Measurements from ENCODE around the gene SLCO4A1.

SLCO4A1 gene

DNA sequence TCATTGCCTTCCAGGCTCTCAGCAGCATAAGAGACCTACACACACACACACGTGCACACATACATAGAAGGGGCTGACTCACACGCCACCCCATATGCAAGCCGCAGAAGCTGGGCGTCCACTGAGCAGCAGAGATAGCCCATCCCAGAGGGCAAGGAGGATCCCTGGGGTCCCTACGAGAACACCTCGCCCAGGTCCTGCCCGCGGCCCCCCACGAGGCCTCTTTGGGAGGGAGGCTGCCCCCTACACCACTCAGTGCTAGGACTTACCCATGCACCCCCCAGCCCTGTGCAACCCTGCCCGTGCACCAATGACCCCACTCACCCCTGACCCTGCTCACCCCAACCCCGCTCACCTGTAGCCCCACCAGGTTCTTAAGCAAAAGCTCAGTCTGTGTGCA lies 45.8 kb downstream of the SLCO4A1 start:
- DNase-seq: no peak

DNA sequence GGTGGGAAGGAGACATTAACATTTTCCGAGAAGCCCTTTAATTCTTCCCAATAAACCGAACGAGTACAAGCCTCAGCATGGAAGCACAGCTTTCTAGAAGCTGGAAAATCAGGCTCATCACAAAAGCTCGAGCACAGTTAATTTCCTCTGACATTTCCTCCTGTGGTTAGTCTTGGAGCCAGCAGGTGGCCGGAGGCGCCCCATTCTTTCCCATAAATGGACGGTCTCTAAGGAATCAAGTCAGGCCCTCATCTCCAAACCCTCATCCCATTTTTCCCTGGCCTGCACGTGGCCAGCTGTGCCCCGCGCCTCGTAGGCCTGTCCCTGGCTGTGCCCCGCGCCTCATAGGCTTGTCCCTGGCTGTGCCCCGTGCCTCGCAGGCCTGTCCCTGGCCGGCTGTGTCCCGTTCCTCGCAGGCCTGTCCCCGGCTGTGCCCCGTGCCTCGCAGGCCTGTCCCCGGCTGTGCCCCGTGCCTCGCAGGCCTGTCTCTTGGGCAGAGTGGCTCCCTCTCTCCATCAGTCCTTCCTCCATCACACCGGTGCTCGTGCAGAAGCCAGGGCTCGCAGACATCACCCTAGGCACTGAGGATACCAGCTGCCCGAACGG lies 46.7 kb downstream of the SLCO4A1 start:
- DNase-seq: no peak

DNA sequence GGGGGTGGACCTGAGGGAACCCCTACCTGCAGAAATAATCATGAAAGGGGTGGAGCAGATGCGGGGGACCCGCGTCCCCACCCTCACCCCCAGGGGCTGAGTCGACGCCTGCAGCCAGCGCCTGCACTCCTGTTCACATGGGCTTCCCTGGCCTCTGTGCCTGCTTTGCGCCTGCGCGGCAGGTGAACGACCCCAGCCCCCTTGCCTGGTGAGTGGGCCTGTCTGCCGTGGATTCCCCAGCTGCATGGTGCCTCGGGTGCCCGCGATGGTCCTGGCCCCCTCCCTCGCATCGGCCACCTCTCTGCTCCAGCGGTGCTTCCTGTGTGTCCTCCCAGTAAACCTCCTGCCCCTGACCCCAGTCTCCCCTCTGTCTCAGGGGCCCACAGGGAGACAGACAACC lies 47.6 kb downstream of the SLCO4A1 start:
- no peak for DNase-seq

DNA sequence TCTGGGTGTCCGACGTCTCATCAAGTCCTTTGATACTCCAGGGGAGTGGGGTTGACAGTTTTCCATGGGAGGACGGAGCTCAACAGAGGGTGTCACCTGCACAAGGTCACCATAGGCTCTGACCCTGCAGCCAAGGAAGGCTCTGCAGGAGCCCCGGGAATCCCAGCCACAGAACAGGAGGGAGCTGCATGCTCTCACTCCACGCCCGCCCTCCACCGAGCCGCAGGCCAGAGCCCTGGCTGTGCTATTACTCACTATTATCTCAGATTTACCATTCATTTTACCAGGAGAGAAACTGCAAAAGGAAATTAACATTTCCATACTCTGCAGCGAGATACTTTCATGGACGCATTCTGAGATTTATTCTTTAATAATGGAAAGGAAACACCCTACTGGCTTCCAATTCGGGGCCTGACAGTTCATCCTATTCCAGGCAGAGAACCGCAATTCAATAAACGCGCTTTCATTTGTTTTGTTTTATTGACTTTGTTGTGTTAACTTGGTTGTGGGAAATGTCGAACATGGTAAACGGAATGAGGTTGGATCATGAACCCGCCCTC lies 48.0 kb downstream of the SLCO4A1 start:
- DNase-seq: no peak

DNA sequence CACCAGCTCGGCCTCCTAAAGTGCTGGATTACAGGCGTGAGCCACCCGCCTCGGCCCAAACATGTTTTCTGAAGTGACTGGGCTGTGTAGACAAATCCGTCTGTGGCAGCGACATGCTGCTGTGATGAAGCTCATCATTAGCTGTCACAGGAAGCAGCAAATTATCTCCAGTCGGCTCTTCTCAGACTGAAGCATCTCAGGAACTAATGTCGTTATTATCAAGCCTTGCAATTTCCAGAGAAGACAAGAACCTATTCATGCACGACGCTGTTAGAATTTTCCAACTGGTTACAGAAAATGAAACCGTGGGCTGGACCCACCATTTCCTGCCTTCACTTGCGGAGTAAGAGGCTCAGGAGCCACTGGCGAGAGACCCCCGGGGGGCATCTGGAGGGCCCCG lies 49.2 kb downstream of the SLCO4A1 start:
- no peak for DNase-seq

DNA sequence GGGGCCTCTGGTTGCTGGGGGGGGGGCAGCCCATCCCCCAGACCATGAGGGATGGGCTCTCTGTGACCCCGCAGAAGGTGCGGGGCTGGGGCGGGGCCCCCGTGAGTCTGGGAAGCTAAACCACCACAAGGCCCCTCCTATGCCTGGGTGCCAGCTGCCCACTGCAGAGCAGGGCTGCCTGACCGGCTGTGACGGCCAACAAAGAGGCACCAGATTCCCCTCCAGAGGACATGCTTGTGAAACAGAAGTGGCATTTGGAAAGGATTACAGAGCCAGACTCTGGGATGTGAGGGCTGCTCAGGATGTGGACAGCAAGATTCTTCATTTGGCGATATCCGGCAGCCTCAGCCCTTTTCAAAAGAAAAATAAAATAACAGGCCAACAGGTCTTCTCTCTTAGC lies 49.9 kb downstream of the SLCO4A1 start:
- no peak for DNase-seq

DNA sequence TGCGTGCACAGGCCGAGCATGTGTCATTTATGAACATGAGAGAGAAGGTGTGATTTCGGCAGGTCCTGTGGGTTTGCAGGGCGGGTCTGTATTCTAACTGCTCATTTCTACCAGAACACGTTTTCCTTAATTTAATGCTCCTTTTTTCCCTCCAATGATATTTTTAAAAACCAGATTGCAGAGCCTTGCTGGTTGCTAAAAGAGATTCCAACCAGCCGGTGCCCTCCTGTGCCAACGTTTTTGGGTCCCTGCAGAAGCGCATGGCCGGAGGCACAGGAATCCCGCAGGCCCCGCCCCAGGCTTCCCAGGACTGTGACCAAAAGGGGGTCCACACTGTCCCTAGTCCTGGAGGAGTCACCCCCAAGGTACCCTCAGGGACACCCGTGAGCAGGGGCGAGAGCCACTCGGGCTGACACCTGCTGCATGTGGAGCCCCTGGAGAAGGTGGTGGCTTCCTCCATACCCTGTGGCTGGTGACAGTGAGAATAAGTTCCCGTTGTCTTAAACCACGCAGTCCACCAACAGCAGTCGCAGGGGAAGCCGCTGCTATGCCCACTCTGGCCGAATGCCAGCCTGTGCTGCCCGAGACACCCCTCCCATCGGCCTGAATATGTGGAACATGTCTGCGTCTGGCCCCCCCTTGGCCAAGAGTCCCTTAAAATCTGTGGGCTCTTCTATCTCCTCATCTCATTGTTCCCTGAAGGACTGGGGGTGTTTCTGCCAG lies 50.7 kb downstream of the SLCO4A1 start:
- DNase-seq: no peak

DNA sequence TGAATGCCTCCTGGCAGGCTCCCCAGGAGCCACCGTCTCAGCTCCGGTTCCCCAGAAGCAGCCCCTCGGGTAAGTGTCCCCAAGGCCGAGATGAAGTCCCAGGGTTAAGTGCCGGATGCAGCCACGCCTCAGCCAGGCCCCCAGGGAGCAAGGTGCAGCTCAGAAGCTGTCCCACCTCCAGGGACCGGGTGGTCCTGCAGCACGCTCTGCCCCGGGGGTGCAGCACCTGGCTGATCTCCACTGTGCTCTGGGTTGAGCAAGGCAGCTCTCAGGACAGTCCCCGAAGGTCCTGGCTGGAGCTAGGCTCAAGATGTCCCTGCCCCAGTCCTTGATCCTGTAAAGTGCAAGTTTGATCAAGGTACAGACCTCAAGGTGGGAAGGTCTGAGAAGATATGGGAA lies 51.2 kb downstream of the SLCO4A1 start:
- no peak for DNase-seq

DNA sequence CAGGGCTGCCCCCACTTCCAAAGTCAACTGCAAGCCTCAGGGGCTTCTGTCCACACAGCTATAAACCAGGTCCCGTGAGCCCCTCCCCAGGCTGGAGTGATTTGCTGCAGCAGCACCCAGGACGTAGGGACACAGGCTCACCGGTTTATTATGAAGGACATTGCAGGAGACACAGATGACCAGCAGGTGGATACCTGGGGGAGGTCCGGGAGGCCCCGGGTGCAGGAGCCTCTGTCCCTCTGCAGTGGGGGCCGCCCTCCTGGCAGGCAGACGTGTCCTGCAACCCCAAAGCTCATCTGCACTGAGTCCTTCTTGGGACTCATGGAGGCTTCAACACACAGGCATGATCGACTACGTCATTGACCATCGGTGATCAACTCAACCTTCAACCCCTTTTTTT lies 51.8 kb downstream of the SLCO4A1 start:
- no peak for DNase-seq

DNA sequence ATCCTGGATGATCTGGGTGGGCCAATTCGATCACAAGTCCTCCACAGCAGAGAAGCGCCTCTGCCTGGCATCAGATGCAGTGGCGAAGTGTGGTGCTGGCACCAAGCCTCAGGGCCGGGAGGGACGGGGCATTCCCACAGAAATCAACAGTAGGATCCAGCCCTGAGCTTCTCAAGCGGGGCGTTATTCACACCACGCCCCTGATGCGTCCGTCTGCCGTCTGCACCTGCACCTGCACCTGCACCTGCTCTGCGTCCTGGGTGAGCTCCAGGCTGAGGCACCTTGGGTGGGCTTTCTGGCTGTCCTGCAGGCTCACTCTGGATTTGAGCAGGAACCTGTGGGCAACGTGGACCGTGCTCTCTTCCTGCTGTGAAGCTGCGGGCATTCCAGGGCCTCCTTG lies 52.6 kb downstream of the SLCO4A1 start:
- DNase-seq: no peak

DNA sequence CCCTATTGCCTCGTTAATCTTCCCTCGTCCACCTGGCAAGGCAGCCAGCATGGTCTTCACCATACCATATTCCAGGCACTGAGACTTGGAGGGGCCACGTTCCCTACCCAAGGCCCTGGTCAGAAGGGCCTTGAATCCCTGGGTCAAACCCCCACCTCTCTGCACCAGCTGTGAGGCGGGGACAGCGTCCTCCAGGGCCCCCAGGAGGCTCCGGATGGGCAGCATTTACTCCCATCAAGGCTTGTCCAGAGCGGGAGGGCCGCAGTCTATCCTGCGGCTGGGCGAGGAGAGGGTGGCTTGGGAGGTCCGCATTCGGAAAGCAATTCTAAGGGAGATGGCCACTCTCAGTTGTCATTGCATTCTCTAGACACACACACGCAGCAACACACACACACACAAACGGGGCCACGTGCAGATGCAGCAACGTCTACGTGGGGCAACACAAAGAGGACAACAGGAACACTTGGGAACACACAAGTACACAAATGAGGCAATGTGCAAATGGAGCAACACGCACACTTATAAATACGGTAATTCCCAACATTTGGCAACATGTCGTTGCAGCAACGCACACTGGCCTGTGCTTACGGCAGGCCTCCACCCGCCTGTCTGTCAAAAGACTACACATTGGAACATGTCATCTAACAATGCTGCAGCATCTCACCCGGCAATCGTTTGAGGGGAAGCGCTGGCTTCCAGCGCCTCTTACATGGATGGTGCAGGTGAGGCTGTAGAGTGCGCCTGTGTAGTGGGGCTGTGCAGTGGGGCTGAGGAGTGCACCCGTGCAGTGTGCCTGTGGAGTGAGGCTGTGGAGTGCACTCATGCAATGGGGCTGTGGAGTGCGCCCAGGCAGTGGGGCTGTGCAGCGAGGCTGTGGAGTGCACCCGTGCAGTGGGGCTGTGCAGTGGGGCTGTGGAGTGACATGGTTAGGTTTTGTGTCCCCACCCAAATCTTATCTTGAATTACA lies 53.4 kb downstream of the SLCO4A1 start:
- DNase-seq: no peak

DNA sequence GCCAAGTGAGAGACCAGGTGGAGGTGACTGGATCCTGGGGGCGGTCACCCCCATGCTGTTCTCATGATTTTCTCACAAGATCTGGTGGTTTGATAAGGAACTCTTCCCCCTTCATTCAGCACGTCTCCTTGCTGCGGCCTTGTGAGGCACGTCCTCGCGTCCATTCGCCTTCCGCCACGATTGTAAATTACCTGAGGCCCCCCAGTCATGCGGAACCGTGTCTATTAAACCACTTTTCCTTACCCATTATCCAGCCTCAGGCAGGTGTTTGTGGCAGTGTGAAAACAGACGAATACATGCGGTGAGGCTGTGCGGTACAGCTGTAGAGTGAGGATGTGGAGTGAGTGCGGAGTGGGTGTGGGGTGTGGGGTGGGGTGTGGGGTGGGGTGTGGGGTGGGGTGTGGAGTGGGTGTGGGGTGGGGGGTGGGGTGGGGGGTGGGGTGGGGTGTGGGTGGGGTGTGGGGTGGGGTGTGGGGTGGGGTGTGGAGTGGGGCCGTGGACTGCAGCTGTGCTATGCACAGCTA lies 54.2 kb downstream of the SLCO4A1 start:
- no peak for DNase-seq

DNA sequence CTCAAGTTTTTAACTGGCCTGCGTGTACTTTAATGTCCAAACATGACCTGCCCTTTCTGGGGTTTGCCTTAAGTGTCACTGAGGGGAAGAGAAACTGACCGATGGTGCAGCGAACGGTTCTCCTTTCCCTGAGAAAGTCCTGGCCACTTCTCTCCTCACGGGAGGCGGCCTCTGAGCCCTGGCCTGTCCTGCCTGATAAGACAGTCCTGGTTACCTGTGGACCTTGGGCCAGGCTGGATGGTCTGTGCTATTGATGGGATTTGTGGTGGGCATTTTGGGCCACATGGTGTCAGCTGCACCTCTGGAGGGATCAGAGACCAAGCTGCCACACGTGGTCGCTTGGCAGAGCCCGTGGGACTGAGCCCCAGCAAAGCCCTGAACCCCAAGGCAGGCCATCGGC lies 54.7 kb downstream of the SLCO4A1 start:
- no peak for DNase-seq

DNA sequence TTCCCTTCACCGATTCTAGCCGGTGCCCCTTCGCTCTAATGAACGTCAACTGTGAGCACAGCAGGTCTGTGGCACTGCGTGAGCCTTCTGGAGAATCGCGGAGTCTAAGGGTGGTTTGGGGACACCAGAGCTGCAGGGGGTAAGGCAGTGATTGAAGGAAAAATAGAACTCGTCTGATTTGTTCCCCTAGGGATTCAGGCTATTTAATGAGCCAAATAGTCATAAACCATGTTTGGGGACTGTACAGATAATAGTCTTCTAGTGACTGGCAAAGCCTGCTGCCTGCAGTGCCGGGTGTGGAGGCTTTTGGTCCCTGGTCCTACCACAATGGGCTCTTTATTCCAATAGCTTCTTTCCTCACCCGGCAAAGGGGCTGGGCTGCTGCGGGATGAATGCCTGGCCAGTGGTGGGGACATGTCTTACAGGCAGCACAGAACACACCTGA lies 55.2 kb downstream of the SLCO4A1 start:
- DNase-seq: no peak

DNA sequence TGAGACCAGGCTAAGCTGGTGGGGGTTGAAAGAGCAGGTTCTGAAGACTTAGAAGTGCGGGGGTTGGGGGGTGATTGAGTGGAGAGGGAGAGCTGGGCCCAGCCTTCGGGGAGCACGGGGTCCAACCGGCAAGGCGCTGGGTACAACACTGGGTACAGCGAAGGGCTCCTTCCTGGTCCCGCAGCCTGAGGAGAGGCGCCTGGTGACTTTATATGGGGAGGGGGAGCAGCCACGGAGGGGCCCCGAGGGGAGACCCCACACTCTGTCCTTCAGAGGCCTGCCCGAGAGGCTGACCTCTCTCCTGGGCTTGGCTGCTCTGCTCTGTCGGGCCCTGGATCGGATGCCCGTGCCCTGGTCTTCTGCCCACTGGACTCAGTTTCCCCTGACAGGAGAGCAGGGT lies 55.9 kb downstream of the SLCO4A1 start:
- DNase-seq: no peak

DNA sequence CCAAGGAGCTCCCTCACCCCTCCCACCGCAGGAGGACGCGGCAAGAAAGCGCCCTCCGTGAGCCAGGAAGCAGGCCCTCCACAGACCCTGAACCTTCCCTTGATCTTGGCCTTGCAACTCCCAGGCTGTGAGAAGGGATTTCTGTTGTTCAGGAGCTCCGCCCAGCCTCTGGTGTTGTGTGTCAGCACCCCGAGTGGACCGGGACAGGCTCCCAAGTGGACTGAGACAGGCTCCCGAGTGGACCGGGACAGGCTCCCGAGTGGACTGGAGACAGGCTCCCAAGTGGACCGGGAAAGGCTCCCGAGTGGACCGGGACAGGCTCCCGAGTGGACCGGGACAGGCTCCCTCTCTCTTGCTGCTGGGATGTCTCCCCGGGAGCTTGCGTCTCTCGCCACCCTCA lies 57.0 kb downstream of the SLCO4A1 start:
- DNase-seq: no peak

DNA sequence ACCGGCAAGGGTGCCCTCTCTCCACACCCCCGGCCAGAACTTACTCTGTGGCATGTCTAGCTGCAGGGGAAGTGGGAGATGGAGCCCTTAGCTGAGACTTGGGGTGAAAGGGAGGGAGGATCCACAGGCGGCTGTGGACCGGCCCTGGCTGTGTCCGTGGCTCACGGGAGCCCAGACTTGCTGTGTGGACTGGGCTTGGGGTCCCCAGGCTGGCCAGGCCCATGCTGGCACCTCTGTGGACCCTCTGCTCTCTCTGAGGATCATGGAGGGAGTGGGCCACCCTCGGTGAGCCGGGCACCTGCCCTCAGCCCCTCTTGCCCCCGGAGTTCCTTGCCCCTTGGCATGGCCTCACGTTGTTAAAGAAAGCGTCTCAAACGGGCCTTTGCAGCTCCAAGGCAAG lies 57.4 kb downstream of the SLCO4A1 start:
- no peak for DNase-seq

DNA sequence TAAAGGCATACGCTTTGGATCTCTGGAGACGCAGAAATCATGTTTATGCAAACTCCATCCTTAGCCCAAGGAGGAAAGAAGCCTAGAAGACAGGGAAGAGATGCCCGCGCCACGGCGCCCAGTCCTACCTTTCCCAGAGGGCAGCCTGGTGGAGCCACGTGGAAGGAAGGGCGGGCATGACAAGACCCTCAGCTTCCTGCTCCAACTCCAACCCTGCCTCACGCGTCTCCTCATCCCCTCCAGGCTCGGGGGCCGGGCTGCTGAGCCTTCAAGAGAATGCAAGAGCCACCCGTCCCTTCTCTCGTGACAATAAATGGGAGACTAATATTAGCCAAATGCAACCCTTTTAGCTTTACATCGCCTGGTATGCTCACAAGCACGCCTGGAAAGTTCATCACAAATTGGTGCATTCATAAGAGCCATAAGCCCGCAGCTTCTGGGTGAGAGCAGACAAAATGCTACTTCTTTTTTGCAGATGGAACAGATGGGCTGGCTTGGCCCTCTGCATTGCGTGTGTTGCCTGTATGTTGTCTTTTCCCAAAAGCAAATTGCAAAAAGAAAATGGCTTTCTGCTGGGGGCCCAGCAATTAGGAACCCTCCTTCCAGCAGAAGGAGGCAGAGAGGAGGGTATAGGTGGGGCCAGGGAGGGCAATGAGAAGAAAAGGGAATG lies 58.1 kb downstream of the SLCO4A1 start:
- DNase-seq: no peak

DNA sequence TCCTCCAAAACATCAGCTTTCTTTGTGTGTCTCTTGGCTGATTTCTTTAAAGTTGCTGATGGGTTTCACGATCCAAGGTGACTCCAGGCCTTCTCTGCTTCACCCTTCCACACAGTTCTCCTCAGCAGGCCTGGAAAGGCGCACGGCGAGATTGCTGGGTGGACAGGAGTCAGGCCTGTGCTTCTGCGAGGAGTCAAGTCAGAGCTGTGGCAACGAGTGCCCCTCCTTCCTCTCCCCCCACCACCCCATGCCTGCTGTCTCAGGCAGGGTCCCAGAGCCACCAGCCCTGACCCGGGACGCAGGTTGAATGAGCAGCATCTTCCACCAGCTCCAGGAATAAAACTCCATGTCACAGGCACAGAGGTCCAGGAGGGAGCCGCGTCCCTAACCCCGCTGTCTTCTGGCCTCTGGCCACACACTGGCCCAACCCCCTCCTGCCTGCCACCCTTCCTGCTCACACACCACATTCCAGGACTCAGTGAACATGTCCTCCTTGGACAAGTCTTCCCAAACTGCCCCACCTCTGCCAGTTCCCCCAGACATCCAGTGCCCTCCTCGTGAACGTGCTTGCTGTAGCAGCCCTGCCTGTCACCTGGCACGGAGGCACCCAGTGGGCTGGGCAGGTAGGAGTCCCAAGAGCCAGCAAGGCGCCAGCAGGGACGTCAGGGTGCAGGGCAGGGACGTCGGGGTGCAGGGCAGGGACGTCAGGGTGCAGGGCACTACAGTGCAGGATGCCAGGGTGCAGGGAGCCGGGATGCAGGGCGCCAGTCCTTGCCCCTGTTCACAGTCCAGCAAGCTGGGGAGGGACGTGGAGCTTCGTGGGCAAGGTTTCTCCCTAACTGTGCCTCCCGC lies 59.1 kb downstream of the SLCO4A1 start:
- DNase-seq: no peak

DNA sequence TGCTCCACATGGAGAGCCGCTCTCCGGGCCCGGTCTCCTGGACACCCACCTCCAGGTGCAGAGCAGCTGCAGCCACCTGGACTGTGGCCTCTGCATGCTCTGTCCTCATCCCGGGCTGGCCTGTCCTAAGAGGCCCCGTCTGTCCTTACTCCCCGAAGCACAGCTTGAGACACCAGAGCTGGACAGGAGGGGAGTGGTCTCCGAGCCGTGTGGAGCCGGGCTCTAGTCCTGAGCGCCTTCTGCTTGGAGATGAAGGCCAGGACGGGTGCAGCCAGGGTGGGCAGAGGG lies 59.7 kb downstream of the SLCO4A1 start:
- DNase-seq: no peak

DNA sequence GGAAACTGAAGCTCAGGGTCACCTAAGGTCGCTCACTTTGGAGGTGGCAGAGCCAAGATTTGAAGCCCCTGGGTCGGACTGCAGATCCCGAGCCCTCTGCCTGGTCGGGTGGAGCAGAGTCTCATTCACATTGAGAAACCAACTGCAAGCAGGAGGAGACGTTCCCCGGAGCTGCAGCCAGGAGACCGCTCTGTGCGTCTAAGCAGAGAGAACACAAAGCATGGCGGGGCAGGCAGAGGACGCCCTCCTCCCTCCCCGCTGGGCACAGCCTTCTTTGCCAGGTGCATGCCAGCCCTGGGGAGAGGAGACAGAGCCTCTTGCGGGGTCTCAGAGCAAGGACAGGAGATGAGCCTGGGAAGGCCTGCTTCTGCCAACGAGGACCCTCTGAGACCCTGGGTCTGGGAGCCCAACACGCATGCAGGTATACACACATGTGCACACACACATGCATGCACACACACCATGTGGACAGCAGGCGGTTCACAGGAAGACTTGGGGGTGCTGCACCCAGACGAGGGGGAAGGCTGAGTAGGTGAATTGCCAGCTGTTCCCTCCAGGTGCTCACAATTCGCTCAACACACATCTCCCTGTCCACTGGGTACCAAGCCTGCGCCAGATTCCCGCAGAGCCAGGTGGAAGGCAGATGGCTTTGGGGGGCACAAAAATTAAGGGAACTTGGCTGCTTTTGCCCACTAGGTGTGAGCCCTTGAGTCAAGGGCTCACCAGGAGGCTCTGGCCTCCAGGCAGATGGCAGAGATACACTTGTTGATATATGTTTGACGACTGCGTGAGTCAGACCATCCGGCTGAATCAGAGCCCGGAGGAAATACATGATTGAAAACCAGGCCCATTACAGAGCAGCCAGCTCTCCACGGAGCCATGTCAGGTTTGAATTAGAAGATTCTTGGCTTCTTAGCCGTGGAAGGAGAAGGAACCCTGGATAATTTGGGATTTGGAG lies 60.9 kb downstream of the SLCO4A1 start:
- peak; percentile 36 for DNase-seq
